Dedifferentiated amniotic fluid mesenchymal stem cell (primary cell): ENCODE results near the gene CD7.

Experiments
- DNase-seq: peaks from one replicate; pipeline ENCODE4 v3.0.0-alpha.2; 2016; ENCODE audit errors: extremely low spot score

CD7 gene

GRCh38 chr17:82328141-82328993, 11.0 kb upstream of the CD7 start:
- DNase-seq: no peak

- DNase-seq: no peak
These were observed 10.3 kb upstream of the CD7 start for GRCh38 chr17:82327757-82328140.

- DNase-seq: no peak
These were observed 9.9 kb upstream of the CD7 start for GRCh38 chr17:82327289-82327688.

- no peak for DNase-seq
These were observed 8.1 kb upstream of the CD7 start for GRCh38 chr17:82325286-82326180.

- DNase-seq: no peak
These were observed 7.3 kb upstream of the CD7 start for GRCh38 chr17:82324566-82325285.

GRCh38 chr17:82323514-82324234, 6.3 kb upstream of the CD7 start:
- DNase-seq: no peak

GRCh38 chr17:82322526-82323453, 5.4 kb upstream of the CD7 start:
- DNase-seq: no peak

- no peak for DNase-seq
These were observed 4.6 kb upstream of the CD7 start for GRCh38 chr17:82321947-82322466.

GRCh38 chr17:82320956-82321927, 3.8 kb upstream of the CD7 start:
- no peak for DNase-seq

GRCh38 chr17:82320140-82320840, 2.9 kb upstream of the CD7 start:
- no peak for DNase-seq

- no peak for DNase-seq
These were observed 2.2 kb upstream of the CD7 start for GRCh38 chr17:82319619-82320062.

- DNase-seq: no peak
These were observed 1.6 kb upstream of the CD7 start for GRCh38 chr17:82318772-82319606.

- DNase-seq: no peak
These were observed 726 bp upstream of the CD7 start for GRCh38 chr17:82318169-82318498.

- DNase-seq: no peak
These were observed 586 bp downstream of the CD7 start for GRCh38 chr17:82316651-82317393.

GRCh38 chr17:82315703-82316358, 1.6 kb downstream of the CD7 start:
- no peak for DNase-seq
